Fibroblast of skin of right quadriceps (primary cell): Measurements from ENCODE around the gene UCP2.

Experiments
- DNase-seq: peaks from one replicate; pipeline ENCODE4 v3.0.0-alpha.2; 2013

The UCP2 gene

GRCh38 chr11:74009675-74010305 is 27.1 kb upstream of the UCP2 start:
- no peak for DNase-seq

GRCh38 chr11:74009230-74009547 is 26.5 kb upstream of the UCP2 start:
- DNase-seq, result no peak

GRCh38 chr11:74008373-74009229 is 26.0 kb upstream of the UCP2 start, which contains the start of gene UCP3:
UCP3 (minus strand) TSS chr11:74009085; CDS start chr11:74007042, 2,043 bp downstream.
- DNase-seq, result no peak

GRCh38 chr11:74007691-74008372 is 25.2 kb upstream of the UCP2 start:
- DNase-seq, result no peak

- no peak for DNase-seq
These were observed 24.2 kb upstream of the UCP2 start for GRCh38 chr11:74006743-74007304.

- no peak for DNase-seq
These were observed 23.3 kb upstream of the UCP2 start for GRCh38 chr11:74005721-74006517.

GRCh38 chr11:74004759-74005615 is 22.3 kb upstream of the UCP2 start:
- DNase-seq, result no peak

- no peak for DNase-seq
These were observed 21.5 kb upstream of the UCP2 start for GRCh38 chr11:74004046-74004695.

GRCh38 chr11:74002832-74003231 is 20.2 kb upstream of the UCP2 start:
- DNase-seq, result no peak

GRCh38 chr11:74001822-74002286 is 19.2 kb upstream of the UCP2 start:
- no peak for DNase-seq

- no peak for DNase-seq
These were observed 17.9 kb upstream of the UCP2 start for GRCh38 chr11:74000307-74001133.

GRCh38 chr11:73999581-74000306 is 17.1 kb upstream of the UCP2 start:
- no peak for DNase-seq

- no peak for DNase-seq
These were observed 16.4 kb upstream of the UCP2 start for GRCh38 chr11:73998846-73999575.

GRCh38 chr11:73997120-73997770 is 14.6 kb upstream of the UCP2 start:
- no peak for DNase-seq

- no peak for DNase-seq
These were observed 13.6 kb upstream of the UCP2 start for GRCh38 chr11:73996161-73996747.

- no peak for DNase-seq
These were observed 13.1 kb upstream of the UCP2 start for GRCh38 chr11:73995731-73996130.

- no peak for DNase-seq
These were observed 12.6 kb upstream of the UCP2 start for GRCh38 chr11:73995247-73995646.
